NCI-H774 (cell line): ENCODE measurements around the gene UBA5.
A peak's percentile ranks its signal among the peaks of the same experiment; 100 is the strongest.

ENCODE experiments used
- DNase-seq: peaks from one replicate; lab custom pipeline; 2025; lab: John Stamatoyannopoulos, UW

The UBA5 gene

GRCh38 chr3:132654190-132654589, 5.9 kb upstream of the UBA5 start:
- DNase-seq, result no peak

DNA sequence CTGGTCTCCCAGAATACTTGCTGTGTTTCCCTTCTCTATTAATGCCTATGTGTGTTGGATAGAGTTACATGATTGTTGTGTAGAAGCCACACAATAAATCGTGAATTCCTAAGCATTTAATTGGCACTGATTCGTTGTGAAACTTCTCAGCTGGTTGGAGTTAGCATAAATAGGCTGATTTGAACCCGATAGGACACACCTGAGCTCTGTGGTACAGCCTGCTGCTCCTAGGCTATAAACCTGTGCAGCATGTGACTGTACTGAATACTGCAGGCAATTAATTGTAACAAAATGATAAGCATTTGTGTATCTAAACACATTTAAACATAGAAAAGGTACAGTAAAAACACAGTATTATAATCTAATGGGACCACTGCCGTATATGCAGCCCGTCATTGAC, 5.4 kb upstream of the UBA5 start:
- no peak for DNase-seq

- DNase-seq, result no peak
Observed at GRCh38 chr3:132655471-132655870, 4.7 kb upstream of the UBA5 start.

DNA sequence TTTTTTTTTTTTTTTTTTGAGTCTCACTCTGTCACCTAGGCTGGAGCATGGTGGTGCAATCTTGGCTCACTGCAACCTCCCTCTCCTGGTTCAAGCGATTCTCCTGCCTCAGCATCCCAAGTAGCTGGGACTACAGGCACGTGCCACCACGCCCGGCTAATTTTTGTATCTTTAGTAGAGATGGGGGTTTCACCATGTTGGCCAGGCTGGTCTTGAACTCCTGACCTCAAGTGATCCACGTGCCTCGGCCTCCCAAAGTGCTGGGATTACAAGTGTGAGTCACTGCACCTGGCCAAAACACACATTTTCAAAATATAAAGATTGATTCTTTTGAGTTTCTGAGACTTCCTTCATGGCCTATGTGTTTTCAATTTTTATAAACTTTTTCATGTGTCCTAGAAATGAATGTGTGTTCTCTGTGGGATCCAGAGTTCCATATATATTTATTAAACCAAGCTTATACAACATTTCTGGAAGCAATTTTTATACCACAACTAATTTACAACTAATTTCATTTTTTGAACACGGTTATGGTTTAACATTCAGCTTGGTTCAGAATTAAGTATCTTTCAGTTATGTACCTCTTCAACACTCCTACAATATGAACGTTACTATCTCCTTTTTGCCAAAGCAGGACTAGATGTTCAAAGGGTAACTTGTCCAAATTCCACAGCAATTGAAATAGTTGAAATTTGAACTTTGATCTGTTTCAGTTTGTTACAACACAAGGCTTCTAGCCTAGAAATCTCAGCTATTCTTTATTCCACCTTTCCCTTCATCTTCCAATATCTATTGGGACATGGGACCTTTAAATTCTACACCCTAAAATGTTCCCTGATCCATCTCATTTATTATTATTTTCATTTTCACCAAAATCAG, 2.0 kb upstream of the UBA5 start:
- DNase-seq, result no peak

GRCh38 chr3:132659000-132659364, 1.1 kb upstream of the UBA5 start:
- no peak for DNase-seq

GRCh38 chr3:132659365-132660051, 621 bp upstream of the UBA5 start, which contains the start of gene ACAD11:
ACAD11 (minus strand) TSS chr3:132659809; CDS start chr3:132659751, 58 bp downstream.
- DNase-seq, result peak; percentile 68

DNA sequence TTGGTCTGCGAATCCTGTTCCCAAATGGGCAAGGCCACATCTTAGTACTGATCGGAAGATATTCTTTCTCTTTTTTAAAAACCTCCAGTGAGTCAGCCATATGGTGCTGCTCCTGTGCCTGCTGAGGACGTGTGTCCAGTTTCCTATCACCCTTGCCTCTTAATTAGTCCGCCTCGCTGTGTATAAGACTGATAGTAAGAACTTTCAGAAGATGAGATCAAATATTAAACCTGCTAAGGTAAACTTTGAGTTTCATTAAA, 612 bp downstream of the UBA5 start:
- DNase-seq, result no peak

DNA sequence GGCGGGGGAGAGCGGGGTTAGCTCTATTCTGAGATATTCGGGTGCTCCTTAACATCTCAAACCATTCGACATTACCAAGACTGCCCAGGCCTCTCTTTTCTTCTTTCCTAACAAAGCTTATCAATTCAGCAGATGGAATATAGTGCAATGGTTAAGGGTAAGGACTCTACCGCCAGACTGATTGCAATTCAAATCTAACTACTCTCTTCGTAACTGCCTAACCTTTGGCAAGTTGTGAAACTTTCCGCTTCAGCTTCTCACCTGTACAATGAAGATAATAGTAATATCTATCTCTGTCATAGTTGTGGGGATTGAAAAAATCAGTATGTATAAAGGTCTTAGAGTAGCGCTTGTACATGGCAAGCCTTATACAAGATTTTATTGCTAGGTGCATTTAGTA, 972 bp downstream of the UBA5 start:
- no peak for DNase-seq

DNA sequence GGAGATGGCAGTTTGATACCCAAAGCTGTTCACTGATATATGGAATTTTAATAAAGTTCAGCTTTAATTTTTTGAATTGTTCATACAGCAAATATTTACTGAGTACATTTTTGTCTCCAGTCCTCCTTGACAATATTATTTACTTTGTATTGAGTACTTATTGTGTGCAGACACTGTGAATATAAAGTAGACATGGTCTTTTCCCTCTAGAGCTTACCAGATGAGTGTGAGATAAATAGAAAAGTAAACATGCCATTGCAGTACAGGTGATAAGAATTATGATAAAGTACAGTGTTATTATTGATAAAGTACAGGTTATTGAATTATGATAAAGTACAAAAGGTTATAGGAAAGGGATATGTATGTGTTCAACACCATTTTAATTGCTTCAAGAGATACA, 2.1 kb downstream of the UBA5 start:
- no peak for DNase-seq

GRCh38 chr3:132665230-132665745, 5.2 kb downstream of the UBA5 start:
- DNase-seq, result no peak

DNA sequence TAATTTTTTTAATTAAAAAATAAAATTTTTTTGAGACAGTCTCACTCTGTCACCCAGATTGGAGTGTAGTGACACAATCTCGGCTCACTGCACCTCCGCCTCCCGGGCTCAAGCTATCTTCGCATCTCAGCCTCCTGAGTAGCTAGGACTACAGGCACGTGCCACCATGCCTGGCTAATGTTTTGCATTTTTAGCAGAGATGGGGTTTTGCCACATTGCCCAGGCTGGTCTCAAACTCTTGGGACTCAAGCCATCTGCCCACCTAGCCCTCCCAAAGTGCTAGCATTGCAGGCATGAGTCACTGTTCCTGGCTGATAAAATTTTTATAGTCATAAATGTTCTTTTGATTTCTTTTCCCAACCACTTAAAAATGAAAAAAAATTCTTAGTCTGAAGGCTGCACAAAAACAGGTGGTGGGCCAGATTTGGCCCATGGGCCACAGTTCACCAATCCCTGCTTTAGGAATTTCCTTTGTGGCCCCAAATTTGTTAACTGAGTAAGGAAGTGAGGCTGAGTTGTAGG, 9.2 kb downstream of the UBA5 start:
- DNase-seq, result no peak

DNA sequence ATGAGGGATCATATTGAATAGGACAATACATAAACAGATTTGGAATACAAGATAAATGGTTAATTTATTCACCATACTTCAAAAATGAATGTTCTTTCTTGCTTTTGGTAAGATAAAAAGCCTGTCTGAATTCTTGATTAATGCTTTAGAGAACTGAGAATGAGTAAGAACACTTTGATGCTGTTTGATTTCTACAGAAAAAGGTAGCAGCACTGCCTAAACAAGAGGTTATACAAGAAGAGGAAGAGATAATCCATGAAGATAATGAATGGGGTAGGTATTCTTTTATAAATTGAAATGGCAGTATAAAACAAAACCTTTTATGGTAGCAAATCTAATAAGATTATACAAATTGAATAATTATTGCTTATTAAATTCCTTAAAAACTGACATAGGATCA, 15.3 kb downstream of the UBA5 start:
- no peak for DNase-seq

DNA sequence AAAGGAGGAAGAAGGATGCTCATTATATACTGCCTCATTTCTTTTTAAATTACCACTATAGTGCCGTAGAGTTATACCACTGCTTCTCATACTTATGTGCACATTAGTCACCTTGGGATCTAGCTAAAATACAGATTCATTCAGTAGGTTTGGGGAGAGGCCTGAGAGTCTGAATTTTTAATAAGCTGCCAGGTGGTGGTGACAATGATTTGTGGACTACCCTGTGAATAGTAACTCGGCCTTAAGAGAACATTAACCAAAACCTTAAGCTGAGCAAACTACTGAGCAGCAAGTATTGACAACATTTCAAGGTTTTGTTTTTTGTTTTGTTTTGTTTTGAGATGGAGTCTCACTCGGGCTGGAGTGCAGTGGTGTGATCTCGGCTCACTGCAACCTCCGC, 19.8 kb downstream of the UBA5 start:
- DNase-seq, result no peak

DNA sequence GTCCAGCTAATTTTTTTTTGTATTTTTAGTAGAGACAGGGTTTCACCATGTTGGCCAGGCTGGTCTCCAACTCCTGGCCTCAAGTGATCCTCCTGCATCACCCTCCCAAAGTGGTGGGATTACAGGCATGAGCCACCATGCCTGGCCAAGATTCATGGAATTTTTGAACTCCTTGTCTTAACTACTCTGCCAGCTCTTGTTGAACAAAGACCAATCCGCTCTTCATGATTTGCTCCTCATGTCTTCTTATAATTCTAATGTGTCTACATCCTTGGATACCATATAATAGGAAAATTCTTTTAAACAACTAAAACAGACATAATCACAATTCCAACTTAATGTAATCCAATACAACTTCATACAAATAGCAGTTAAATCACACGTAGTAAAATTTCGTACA, 21.3 kb downstream of the UBA5 start:
- no peak for DNase-seq

- no peak for DNase-seq
Observed at GRCh38 chr3:132682201-132682600, 22.1 kb downstream of the UBA5 start.

DNA sequence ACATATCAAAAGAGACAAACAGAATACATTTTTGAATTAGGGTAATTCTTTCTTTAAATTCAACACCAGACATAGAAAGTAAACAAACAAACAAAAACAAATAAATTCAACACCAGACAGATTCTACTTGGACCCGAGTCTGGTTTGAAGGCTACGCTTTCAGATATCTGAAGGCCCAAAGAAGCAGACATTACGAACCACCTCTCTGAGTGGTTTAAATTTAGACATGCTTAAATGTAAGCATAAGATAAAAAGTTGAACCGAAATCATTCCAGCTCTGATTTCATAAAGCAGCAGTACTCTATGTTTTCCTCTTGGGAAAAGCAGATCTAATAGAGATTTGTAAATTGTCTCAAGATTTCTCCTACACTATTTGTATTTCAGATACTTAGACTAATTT, 29.9 kb downstream of the UBA5 start:
- DNase-seq, result no peak

- DNase-seq, result no peak
Observed at GRCh38 chr3:132694991-132695390, 34.9 kb downstream of the UBA5 start.

GRCh38 chr3:132695422-132695821, 35.3 kb downstream of the UBA5 start:
- no peak for DNase-seq

GRCh38 chr3:132703733-132704132, 43.6 kb downstream of the UBA5 start:
- no peak for DNase-seq

DNA sequence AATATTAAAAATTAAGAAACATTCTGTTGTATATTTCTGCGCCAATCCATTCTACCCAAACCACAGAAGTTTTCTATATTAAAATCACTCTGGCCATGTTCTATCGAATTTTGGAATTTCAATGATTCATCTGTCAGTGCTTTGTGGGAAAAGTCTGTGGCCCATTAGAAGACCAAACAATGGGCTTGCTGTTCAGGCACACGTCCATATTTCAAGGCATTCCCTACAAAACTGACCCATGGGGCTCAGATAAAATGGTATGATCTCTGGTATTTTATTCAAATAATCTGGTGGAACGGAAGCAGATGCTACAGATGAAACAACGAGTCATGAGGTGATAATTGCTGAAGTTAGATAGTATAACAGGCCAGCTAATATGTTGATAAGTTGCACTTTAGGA, 49.6 kb downstream of the UBA5 start:
- no peak for DNase-seq

DNA sequence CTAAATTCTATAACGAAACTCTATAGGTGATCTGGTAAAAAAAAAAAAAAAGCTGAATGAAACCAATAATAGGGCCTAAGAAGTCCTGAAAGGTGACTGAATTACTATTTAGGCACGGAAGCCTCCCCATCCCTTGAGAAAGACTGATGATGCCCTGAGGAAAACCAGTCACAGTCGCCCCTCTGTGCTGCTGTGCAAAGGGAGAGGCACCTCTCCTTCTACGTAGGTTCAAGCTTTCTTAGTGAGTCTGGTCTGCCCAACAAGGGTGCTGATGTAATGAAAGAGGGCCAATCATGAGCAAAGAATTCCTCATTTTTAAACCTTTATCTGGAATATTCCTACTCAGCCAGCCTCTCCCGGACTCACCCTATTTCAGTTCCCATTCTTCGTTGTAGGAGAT, 50.2 kb downstream of the UBA5 start:
- no peak for DNase-seq

- no peak for DNase-seq
Observed at GRCh38 chr3:132713977-132714727, 54.0 kb downstream of the UBA5 start.

DNA sequence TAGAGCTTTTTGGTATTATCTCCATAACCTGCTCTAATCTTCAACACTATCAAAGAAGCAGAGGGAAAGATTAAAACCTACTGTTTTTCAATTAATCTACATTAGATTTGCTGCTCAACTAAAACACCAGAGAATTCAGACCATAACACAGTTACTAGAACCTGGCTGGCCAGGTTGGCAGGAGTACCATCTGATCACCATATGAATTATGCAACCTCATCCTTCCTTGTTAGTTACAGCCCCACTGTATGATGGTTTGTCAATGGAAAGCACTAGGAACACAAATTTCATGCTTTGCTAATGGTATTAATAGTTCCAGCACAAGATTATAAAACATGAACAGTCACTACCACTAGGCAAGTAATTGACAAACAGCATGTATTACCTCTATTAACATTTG, 56.2 kb downstream of the UBA5 start:
- no peak for DNase-seq
